K562 (cell line): ENCODE measurements around the gene TMEM120A. TPM values are rescaled to one million over a fixed set of nuclear protein-coding genes. Genes with fewer than 3 reads are reported as not detected.

ENCODE experiments used
- BCOR ChIP-seq: fragments of 450-650 bp; IDR thresholded peaks from 2 replicates; pipeline ENCODE4 v1.6.1; 2016
- GABPB1 ChIP-seq: sonication (generic); formaldehyde crosslinking; IDR thresholded peaks from 2 replicates; pipeline ENCODE4 v1.8.0; 2022; ENCODE audit warnings: mild to moderate bottlenecking, missing genetic modification reagents
- MAFK ChIP-seq: IDR thresholded peaks from 2 replicates; pipeline ENCODE4 v1.6.1; 2011; ENCODE audit warnings: low read length, improper control_type of control experiment
- NFIC ChIP-seq: fragments of 450-650 bp; IDR thresholded peaks from 2 replicates; pipeline ENCODE4 v1.6.1; 2017; ENCODE audit warnings: mild to moderate bottlenecking, inconsistent platforms
- PHF21A ChIP-seq: fragments of 450-650 bp; IDR thresholded peaks from 2 replicates; pipeline ENCODE4 v1.6.1; 2017; ENCODE audit warnings: low read depth, borderline replicate concordance
- POLR2A ChIP-seq: fragments of 450-650 bp; conservative IDR thresholded peaks from 2 replicates; pipeline ENCODE4 v1.6.1; 2016
- SPI1 ChIP-seq: IDR thresholded peaks from 2 replicates; pipeline ENCODE4 v1.6.1; 2011; ENCODE audit warnings: low read depth, low read length, control low read depth, borderline replicate concordance
- ZNF124 ChIP-seq: sonication (generic); formaldehyde crosslinking; IDR thresholded peaks from 2 replicates; pipeline ENCODE4 v1.8.1; 2022; ENCODE audit warnings: missing genetic modification reagents
- polyA plus RNA-seq, 8 experiments: library from polyadenylated mRNA; depleted of rRNA in 4 of 8; stranded (reverse) in 5 of 8; unstranded in 3 of 8; fragments of >200 nt; fragmentation: Nextera tagmentation in 2 of 8; fragmentation: Illumina TruSeq in 1 of 8; extraction: Ambion mirVana in 2 of 8; extraction: Trizol in 1 of 8; gene quantifications; 2 replicates each; pipeline versions ENCODE4 v1.2.1 to v1.2.3, GENCODE V29; 2011 to 2014; ENCODE audit warnings: inconsistent platforms in 1 of 8, missing spikeins in 1 of 8
- total RNA-seq, 7 experiments: library from RNA; depleted of rRNA in 6 of 7; stranded (reverse); fragments of >200 nt in 6 of 7; fragmentation: Illumina TruSeq in 2 of 7; extraction: Trizol in 2 of 7; gene quantifications; 2 replicates each; pipeline versions ENCODE4 v1.2.1 to v1.2.3, GENCODE V29; 2011 to 2021; ENCODE audit warnings: low replicate concordance in 1 of 7
- TF ChIP-seq, protein P1 (sequence below): fragments of 250-450 bp; sonication (Bioruptor Pico); IDR thresholded peaks from 2 replicates; pipeline ENCODE4 v1.8.0; 2021; ENCODE audit warnings: borderline replicate concordance, mild to moderate bottlenecking, moderate library complexity; ENCODE audit not compliant: poor library complexity, severe bottlenecking
- TF ChIP-seq, protein P2 (sequence below), 3 experiments: fragments of 200-800 bp in 1 of 3; fragments of 250-450 bp in 1 of 3; fragments of 450-650 bp in 1 of 3; sonication (Bioruptor Pico) in 1 of 3; sonication (Bioruptor generic) in 1 of 3; formaldehyde crosslinking in 1 of 3; IDR thresholded peaks; 2 replicates each; pipeline versions ENCODE4 v1.6.1 to v1.8.0; 2016 to 2022; ENCODE audit warnings: mild to moderate bottlenecking in 2 of 3, missing genetic modification characterization in 2 of 3, missing compliant biosample characterization in 1 of 3, moderate library complexity in 1 of 3
- TF ChIP-seq, protein P3 (sequence below): sonication (generic); formaldehyde crosslinking; IDR thresholded peaks from 2 replicates; pipeline ENCODE4 v1.8.1; 2023; ENCODE audit warnings: missing genetic modification reagents, mild to moderate bottlenecking, borderline replicate concordance
- TF ChIP-seq, protein P4 (sequence below): sonication (generic); formaldehyde crosslinking; IDR thresholded peaks from 2 replicates; pipeline ENCODE4 v1.8.0; 2022; ENCODE audit warnings: missing genetic modification reagents, mild to moderate bottlenecking, moderate library complexity, borderline replicate concordance
- TF ChIP-seq, protein P5 (sequence below): fragments of 250-450 bp; sonication (Bioruptor Pico); IDR thresholded peaks from 2 replicates; pipeline ENCODE4 v1.5.0; 2021
- TF ChIP-seq, protein P6 (sequence below), 3 experiments: fragments of 200-800 bp in 1 of 3; sonication (Bioruptor generic) in 1 of 3; sonication (generic) in 1 of 3; formaldehyde crosslinking in 1 of 3; IDR thresholded peaks; 2 replicates each; pipeline versions ENCODE4 v1.6.1 to v1.8.0; 2016 to 2022; ENCODE audit warnings: mild to moderate bottlenecking in 2 of 3, missing compliant biosample characterization in 2 of 3, missing genetic modification characterization in 2 of 3, missing genetic modification reagents in 1 of 3

The TMEM120A gene
- total and polyA plus RNA-seq, 9 of the 15 experiments (the other 6 are each of a cell fraction or from before 2014, with no cell fraction given): 2.3 to 90.2 (median 22.9) TPM

DNA sequence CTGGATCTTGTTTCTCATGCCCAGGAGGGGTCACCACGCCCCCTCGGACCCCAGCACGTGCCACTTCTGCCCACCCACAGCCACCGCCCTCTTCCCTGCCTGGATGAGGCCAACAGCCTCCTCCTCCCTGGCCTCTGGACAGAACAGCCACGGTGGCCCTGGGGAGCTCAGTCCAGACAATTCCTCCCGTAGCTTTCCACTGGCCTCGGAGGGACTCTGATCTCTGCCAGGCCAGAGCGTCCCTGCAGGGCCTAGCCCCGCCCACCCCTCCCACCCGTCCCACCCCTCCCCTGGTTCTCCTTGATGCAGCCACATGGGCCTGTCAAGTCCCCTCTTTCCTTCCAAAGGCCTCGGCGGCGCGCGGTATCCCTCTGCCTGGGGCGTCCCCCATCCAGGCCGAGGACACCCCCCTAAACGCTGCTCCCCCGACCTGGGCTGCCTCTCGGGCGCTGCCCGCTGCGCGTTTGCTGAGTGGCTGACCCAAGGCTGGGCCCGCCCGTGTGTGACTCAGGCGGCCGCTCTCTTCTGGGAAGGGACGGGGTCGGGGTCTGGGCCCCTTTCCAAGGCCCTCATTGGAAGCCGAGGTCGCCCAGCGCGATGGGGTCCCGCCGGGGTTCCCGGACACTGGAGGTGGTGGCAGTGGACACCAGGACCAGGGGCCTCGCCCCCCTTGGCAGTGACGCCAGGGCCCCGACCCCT, 557 bp downstream of the TMEM120A start (continued):
- TF ChIP-seq, protein P1, sequence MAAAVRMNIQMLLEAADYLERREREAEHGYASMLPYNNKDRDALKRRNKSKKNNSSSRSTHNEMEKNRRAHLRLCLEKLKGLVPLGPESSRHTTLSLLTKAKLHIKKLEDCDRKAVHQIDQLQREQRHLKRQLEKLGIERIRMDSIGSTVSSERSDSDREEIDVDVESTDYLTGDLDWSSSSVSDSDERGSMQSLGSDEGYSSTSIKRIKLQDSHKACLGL (CRISPR knock-in tag): no peak
- TF ChIP-seq BCOR (no peak), PHF21A (no peak), SPI1 (no peak), ZNF124 (CRISPR knock-in tag) (no peak), GABPB1 (CRISPR knock-in tag) (no peak), POLR2A (no peak), MAFK (no peak), NFIC (no peak; the same call in 1 of the 2 replicates)
- TF ChIP-seq, protein P2, sequence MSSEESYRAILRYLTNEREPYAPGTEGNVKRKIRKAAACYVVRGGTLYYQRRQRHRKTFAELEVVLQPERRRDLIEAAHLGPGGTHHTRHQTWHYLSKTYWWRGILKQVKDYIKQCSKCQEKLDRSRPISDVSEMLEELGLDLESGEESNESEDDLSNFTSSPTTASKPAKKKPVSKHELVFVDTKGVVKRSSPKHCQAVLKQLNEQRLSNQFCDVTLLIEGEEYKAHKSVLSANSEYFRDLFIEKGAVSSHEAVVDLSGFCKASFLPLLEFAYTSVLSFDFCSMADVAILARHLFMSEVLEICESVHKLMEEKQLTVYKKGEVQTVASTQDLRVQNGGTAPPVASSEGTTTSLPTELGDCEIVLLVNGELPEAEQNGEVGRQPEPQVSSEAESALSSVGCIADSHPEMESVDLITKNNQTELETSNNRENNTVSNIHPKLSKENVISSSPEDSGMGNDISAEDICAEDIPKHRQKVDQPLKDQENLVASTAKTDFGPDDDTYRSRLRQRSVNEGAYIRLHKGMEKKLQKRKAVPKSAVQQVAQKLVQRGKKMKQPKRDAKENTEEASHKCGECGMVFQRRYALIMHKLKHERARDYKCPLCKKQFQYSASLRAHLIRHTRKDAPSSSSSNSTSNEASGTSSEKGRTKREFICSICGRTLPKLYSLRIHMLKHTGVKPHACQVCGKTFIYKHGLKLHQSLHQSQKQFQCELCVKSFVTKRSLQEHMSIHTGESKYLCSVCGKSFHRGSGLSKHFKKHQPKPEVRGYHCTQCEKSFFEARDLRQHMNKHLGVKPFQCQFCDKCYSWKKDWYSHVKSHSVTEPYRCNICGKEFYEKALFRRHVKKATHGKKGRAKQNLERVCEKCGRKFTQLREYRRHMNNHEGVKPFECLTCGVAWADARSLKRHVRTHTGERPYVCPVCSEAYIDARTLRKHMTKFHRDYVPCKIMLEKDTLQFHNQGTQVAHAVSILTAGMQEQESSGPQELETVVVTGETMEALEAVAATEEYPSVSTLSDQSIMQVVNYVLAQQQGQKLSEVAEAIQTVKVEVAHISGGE (CRISPR knock-in tag; IDR thresholded peaks at IDR 0.05): no peak
- TF ChIP-seq, protein P3, sequence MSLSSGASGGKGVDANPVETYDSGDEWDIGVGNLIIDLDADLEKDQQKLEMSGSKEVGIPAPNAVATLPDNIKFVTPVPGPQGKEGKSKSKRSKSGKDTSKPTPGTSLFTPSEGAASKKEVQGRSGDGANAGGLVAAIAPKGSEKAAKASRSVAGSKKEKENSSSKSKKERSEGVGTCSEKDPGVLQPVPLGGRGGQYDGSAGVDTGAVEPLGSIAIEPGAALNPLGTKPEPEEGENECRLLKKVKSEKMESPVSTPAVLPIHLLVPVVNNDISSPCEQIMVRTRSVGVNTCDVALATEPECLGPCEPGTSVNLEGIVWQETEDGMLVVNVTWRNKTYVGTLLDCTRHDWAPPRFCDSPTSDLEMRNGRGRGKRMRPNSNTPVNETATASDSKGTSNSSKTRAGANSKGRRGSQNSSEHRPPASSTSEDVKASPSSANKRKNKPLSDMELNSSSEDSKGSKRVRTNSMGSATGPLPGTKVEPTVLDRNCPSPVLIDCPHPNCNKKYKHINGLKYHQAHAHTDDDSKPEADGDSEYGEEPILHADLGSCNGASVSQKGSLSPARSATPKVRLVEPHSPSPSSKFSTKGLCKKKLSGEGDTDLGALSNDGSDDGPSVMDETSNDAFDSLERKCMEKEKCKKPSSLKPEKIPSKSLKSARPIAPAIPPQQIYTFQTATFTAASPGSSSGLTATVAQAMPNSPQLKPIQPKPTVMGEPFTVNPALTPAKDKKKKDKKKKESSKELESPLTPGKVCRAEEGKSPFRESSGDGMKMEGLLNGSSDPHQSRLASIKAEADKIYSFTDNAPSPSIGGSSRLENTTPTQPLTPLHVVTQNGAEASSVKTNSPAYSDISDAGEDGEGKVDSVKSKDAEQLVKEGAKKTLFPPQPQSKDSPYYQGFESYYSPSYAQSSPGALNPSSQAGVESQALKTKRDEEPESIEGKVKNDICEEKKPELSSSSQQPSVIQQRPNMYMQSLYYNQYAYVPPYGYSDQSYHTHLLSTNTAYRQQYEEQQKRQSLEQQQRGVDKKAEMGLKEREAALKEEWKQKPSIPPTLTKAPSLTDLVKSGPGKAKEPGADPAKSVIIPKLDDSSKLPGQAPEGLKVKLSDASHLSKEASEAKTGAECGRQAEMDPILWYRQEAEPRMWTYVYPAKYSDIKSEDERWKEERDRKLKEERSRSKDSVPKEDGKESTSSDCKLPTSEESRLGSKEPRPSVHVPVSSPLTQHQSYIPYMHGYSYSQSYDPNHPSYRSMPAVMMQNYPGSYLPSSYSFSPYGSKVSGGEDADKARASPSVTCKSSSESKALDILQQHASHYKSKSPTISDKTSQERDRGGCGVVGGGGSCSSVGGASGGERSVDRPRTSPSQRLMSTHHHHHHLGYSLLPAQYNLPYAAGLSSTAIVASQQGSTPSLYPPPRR (CRISPR knock-in tag): no peak
- TF ChIP-seq, protein P4, sequence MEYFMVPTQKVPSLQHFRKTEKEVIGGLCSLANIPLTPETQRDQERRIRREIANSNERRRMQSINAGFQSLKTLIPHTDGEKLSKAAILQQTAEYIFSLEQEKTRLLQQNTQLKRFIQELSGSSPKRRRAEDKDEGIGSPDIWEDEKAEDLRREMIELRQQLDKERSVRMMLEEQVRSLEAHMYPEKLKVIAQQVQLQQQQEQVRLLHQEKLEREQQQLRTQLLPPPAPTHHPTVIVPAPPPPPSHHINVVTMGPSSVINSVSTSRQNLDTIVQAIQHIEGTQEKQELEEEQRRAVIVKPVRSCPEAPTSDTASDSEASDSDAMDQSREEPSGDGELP: no peak
- TF ChIP-seq, protein P5, sequence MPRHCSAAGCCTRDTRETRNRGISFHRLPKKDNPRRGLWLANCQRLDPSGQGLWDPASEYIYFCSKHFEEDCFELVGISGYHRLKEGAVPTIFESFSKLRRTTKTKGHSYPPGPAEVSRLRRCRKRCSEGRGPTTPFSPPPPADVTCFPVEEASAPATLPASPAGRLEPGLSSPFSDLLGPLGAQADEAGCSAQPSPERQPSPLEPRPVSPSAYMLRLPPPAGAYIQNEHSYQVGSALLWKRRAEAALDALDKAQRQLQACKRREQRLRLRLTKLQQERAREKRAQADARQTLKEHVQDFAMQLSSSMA (CRISPR knock-in tag): no peak
- TF ChIP-seq, protein P6, sequence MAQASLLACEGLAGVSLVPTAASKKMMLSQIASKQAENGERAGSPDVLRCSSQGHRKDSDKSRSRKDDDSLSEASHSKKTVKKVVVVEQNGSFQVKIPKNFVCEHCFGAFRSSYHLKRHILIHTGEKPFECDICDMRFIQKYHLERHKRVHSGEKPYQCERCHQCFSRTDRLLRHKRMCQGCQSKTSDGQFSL (CRISPR knock-in tag; IDR thresholded peaks at IDR 0.05): peak; percentile 59; the same call in 1 of the 2 replicates
- TF ChIP-seq, protein P6 (tag; IDR thresholded peaks at IDR 0.05): no peak
